ENCODE measurements around the gene XPC. TPM values are rescaled to one million over a fixed set of nuclear protein-coding genes. Genes with fewer than 3 reads are reported as not detected.
A peak's percentile ranks its signal among the peaks of the same experiment; 100 is the strongest.

Gene XPC
- total RNA-seq, 1 donor: 54.4 TPM

GRCh38 chr3:14186854-14187458 lies 8.6 kb upstream of the XPC start:
- no peak overlapping the region for H3K4me3 ChIP-seq (ENCODE audit: low read depth, low read length)
- DNase-seq (ENCODE audit: low read depth): no peak
- no peak for TF ChIP-seq CTCF (IDR thresholded peaks at IDR 0.05; ENCODE audit: insufficient read depth, low read depth, low read length)

GRCh38 chr3:14183015-14183577 lies 4.7 kb upstream of the XPC start:
- no peak for TF ChIP-seq CTCF (IDR thresholded peaks at IDR 0.05; ENCODE audit: insufficient read depth, low read depth, low read length)
- no peak overlapping the region for H3K4me3 ChIP-seq (ENCODE audit: low read depth, low read length)
- no peak for DNase-seq (ENCODE audit: low read depth)

GRCh38 chr3:14181253-14181652 lies 2.9 kb upstream of the XPC start:
- no peak for TF ChIP-seq CTCF (IDR thresholded peaks at IDR 0.05; ENCODE audit: insufficient read depth, low read depth, low read length)
- no peak for DNase-seq (ENCODE audit: low read depth)
- H3K4me3 ChIP-seq (ENCODE audit: low read depth, low read length): no peak overlapping the region

- no peak for TF ChIP-seq CTCF (IDR thresholded peaks at IDR 0.05; ENCODE audit: insufficient read depth, low read depth, low read length)
- H3K4me3 ChIP-seq (ENCODE audit: low read depth, low read length): no peak overlapping the region
- DNase-seq (ENCODE audit: low read depth): no peak
These were observed 1.4 kb upstream of the XPC start for GRCh38 chr3:14179795-14180194.

- no peak for DNase-seq (ENCODE audit: low read depth)
- peak overlapping the region; percentile 83 for H3K4me3 ChIP-seq (ENCODE audit: low read depth, low read length)
- TF ChIP-seq CTCF (IDR thresholded peaks at IDR 0.05; ENCODE audit: insufficient read depth, low read depth, low read length): no peak
These were observed 689 bp upstream of the XPC start for GRCh38 chr3:14179114-14179465.

- DNase-seq (ENCODE audit: low read depth): no peak
- H3K4me3 ChIP-seq (ENCODE audit: low read depth, low read length): peak overlapping the region; percentile 83
- TF ChIP-seq CTCF (IDR thresholded peaks at IDR 0.05; ENCODE audit: insufficient read depth, low read depth, low read length): no peak
These were observed 688 bp downstream of the XPC start for GRCh38 chr3:14177580-14178246.
